CD4-positive, alpha-beta T cell treated with Interleukin-4 for 4 hours (primary cell): ENCODE results near the gene MCF2.
"Not testable (repeated sequence)": the region's sequence is repeated elsewhere in the genome, so short reads cannot be mapped to it uniquely, and the experiment has no call there.

Experiments
- DNase-seq: peaks from one replicate; pipeline ENCODE4 v3.0.0-alpha.2; 2020

Gene MCF2, protein sequence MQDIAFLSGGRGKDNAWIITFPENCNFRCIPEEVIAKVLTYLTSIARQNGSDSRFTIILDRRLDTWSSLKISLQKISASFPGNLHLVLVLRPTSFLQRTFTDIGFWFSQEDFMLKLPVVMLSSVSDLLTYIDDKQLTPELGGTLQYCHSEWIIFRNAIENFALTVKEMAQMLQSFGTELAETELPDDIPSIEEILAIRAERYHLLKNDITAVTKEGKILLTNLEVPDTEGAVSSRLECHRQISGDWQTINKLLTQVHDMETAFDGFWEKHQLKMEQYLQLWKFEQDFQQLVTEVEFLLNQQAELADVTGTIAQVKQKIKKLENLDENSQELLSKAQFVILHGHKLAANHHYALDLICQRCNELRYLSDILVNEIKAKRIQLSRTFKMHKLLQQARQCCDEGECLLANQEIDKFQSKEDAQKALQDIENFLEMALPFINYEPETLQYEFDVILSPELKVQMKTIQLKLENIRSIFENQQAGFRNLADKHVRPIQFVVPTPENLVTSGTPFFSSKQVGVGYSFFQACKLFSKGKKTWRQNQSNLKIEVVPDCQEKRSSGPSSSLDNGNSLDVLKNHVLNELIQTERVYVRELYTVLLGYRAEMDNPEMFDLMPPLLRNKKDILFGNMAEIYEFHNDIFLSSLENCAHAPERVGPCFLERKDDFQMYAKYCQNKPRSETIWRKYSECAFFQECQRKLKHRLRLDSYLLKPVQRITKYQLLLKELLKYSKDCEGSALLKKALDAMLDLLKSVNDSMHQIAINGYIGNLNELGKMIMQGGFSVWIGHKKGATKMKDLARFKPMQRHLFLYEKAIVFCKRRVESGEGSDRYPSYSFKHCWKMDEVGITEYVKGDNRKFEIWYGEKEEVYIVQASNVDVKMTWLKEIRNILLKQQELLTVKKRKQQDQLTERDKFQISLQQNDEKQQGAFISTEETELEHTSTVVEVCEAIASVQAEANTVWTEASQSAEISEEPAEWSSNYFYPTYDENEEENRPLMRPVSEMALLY

DNA sequence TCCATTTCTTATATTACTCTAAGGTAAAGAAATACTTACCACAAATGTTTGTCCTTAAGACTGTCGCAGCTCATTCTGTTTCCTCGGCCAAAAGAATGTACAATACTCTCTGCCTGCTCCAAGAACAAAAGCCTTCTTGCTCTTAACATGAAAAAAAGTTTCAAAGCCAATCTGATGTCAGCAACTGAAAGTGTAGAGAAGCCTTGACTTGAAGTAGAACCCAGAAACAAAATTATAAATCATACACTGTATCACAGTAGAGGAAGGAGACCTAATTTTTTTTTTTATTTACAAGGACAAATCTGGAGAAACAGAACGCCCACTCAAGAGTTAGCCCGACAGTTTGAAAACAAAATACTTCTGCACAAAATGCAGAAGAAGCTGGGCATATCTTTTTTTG lies at the start of gene MCF2:
Gene MCF2, minus strand, starts transcription at position 101 of the 400 bp plus-strand sequence. CDS start 56,423 bp downstream, outside the sequence.
- DNase-seq, result no peak

GRCh38 chrX:139751053-139751452 lies 43.1 kb upstream of the MCF2 start:
- no peak for DNase-seq

DNA sequence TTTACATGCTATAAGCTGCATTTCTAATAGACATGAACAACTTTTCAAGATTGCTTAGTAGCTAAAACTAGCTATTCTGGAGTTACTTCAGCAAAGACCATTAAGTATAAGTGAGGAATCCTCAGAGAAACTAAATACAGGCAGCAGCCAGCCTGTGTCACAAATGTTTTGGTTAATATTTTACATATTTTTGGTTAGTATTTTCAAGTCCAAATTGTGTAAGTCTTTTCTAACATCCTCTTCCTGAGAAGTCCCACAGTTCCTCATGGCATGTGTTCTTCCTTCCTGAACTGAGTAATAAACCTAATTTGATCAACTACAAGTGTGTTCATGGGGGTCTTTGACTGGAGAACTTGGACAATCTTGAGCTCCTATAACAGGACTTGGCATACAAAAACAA lies 42.4 kb upstream of the MCF2 start:
- DNase-seq, result no peak

DNA sequence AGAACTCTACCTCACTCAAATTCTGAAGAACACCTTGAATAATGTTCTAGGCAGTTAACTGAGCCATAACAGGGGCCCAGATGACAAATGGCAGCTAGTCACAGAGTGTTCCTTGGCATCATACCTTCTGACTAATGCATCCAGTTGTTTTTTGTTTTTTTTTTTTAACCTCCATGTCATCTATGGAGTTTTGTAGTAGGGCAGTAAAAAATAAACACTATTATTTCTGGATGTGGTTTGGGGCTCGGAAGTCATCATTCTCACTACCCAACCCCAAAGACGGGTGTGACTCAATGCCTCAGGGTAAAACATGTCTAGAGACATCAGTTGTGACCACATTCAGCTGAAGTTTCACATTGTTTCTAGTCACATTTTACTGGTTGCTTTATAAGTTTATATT lies 31.2 kb upstream of the MCF2 start:
- DNase-seq, result peak; percentile 43

- peak; percentile 7 for DNase-seq
These were observed 30.6 kb upstream of the MCF2 start for GRCh38 chrX:139738581-139738980.

- DNase-seq, result no peak
These were observed 28.2 kb upstream of the MCF2 start for GRCh38 chrX:139736151-139736550.

- no peak for DNase-seq
These were observed 27.0 kb upstream of the MCF2 start for GRCh38 chrX:139734996-139735395.

- no peak for DNase-seq
These were observed 17.8 kb upstream of the MCF2 start for GRCh38 chrX:139725720-139726119.

- DNase-seq, result no peak
These were observed 16.7 kb upstream of the MCF2 start for GRCh38 chrX:139724626-139725025.

DNA sequence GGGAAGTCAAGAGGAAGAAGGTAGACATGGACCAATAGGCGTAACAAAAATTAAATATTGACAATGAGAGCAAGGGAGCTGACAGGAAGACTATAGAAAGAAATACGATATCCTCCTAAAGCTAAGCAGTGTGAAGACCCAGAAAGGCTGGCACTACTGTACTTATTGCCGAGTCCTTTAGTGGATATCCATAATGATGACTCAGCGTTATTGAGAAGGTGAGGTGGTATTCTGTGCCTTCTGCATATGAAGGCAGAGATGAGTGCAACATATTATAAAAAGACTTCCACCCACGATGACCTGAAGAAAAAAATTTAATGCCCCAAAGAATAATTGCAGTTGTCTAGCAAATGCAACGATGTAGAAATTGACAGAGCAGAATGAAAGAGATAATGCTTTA lies 13.0 kb upstream of the MCF2 start:
- no peak for DNase-seq

GRCh38 chrX:139720136-139720535 lies 12.2 kb upstream of the MCF2 start:
- no peak for DNase-seq

GRCh38 chrX:139702658-139703057 lies 5.3 kb downstream of the MCF2 start:
- no peak for DNase-seq

DNA sequence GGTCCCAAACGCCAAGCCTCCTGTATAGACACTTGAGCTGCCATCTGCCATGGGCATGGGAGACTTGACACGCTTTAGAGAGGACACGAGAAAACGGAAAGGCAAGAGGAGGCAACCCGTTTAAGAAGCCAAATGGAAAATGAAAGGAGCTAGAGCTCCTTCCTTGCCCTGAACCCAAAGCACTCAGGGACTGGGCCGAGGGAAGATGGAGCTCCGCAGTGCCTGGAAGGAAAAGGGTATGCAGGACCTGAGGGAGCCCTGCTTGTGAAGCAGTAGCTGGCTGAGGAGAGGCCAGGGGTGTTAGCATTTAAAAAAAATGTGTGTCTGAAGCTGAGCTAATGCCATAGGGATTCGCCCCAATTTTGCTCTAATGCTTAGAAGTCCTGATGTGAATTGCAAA lies 15.1 kb downstream of the MCF2 start:
- DNase-seq, result no peak

DNA sequence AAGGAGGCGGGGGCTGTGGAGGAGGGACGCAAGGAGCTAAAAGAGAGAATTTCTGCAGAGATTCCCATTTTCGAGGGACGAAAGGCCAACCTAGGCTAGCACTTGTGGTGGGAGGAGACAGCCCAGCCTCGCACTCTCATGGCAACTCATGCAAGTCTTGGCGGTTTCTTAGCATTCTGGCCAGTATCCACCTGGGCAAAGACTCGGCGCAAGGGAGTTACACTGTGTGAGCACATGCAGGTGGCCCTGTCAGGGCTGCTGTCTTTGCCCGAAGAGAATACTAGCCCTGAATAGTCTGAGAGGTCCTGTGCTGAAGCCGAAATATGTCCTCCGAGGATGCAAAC lies 15.5 kb downstream of the MCF2 start:
- no peak for DNase-seq

DNA sequence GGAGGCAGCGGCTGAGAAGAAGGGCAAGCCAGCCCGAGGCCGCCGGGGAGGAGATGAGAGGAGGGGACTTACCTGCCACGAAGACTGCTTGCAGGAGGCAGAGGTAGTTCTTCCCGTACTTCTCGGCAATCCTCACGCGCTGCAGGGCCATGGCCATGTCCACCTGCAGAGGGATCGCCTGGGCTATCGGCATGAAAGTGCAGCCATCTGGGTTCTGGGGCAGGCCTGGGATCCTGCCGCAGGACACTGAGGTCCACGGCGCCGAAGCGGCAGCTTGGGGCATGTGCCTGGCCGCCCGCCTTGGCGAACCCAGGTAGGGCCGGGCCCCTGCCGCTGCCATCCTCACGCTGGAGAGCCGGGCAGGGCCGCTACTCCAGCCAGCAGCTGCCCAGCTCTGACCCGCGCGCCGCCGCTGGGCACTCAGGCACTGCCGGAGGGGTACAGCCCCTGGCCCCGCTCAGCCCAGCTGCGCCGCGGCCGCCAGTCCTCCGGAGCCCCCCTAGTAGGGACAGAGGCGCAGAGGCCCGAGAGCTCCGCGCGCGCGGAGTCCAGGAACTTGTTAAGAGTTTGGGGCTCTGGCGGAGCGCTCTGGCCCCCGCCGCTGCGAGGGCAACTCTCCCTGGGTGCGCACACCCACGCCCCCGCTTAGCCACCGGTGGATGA lies 16.0 kb downstream of the MCF2 start:
- DNase-seq, result no peak

DNA sequence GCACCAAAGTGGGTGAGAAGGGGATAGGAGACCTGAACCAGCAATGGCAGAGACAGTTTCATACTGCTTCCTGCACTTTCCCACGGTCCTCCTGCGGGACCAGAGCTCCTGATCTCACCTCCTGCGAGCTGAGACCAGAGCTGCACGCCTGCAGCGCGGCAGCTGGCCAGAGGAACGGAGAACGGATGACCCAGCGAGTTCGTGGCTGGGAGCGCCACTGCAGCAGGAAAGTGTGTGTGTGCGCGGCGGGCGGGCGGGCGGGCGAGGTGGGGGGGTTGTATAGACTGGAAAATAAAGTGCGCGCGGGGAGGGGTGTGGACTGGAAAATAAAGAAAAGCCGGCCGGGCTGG lies 16.5 kb downstream of the MCF2 start:
- no peak for DNase-seq

DNA sequence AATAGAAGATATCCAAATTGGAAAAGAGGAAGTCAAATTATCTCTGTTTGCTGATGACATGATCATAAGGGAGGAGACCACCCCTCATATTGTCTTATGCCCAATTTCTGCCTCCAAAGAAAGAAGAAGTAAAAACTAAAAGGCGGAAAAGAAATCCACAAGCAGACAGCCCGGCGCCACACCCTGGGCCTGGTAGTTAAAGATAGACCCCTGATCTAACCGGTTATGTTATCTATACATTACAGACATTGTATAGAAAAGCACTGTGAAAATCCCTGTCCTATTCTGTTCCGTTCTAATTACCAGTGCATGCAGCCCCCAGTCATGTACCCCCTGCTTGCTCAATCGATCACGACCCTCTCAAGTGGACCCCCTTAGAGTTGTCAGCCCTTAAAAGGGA lies 22.8 kb downstream of the MCF2 start:
- DNase-seq, result not testable (repeated sequence)

DNA sequence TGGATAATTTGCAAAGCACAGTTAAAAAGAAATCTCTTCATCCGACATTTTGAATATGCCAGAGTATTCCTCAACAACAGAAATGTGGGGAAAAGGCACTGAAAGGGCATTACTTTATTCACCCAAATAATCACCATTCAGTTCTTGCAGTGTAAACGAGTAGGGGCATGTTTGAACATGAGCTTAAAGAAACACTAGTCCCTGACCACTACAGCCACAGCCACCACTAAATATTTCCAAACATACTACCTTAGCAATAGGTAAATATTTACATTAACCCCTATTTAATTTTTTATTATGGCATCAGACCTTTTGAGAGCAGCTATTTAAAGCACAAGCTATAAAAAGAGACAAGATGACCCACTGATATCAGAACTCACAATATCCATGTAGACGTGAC lies 27.6 kb downstream of the MCF2 start:
- no peak for DNase-seq

- DNase-seq, result no peak
These were observed 60.4 kb downstream of the MCF2 start for GRCh38 chrX:139647597-139647996.

DNA sequence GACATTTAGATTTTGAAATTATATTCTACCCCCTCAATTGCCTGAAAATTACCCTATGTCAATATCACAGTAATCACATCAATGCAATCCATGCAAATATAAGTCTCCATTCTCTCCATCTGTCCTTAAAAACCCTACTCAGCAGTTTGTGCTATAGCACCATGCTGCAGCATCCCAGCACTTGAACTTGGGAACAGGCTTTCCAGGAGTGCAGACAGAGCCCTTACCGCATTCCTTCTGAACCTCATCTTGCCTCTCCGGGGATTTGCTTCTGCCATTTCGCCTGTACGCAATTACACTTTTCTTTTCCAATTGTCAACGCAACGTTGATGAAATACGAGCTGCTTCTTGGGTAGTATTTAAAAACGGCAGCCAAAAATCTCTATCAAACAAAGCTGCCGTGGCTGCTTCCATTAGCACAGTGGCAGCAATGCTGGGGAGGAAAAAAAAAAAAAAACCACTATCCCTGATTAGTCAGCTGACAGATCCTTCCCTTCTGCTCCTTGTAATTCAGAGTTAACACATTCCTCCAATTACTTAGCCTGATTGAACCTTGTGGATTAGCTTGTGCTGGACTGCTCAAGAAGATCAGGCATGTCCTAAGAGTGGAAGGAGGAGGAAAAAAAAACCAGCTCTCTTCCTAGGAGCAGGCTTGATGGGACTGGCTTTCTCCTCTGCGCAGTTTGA lies 65.6 kb downstream of the MCF2 start:
- DNase-seq, result no peak

DNA sequence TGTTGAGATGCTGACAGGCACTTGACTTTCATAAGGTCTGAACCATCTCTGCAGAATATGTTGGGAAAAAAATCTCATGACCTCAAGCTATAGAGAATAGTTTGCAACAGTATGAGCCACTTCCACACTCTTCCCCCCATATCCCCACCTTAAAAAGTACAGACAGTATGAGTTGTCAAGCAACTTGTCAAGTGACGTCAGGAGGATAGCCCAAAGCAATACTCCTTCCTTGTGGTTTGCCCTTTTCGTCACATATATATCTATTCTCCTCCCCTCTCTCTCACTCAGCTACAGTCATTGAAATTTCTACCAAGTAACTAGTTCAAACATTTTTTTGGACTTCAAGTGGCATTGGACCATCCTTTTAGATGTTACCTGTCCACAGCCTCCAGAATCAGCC lies 67.7 kb downstream of the MCF2 start:
- DNase-seq, result no peak

- no peak for DNase-seq
These were observed 68.7 kb downstream of the MCF2 start for GRCh38 chrX:139639253-139639652.

- DNase-seq, result no peak
These were observed 107.9 kb downstream of the MCF2 start for GRCh38 chrX:139600105-139600504.
